ENCODE measurements around the gene ARHGAP20. TPM values are rescaled to one million over a fixed set of nuclear protein-coding genes. Genes with fewer than 3 reads are reported as not detected.

The ARHGAP20 gene
- total RNA-seq, 2 experiments from 2014 or later: not detected

DNA sequence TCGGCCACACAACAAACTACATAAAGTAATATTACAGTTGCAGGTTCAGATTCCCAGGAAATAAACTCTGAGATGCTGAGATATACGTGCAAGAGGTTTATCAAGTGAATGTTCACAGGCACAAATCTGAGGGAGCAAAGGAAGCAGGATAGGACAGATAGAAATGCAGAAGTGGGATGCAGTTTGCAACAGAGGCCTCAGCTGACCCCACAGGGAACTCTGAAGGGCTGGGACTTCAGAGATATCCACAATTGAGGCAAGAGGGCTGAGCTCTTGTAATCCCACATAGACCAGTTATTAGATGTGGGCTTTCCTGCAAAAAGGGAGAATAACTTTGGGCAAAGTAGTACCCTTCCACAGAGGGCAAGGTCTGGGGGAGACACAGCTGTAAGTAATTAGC is 25.4 kb upstream of the ARHGAP20 start:
- no TSS peak for BruUV-seq (replicated peaks)
- POLR2A ChIA-PET: no interaction called here
- no peak overlapping the region for H2AFZ ChIP-seq (ENCODE audit: low read length)
- CTCF ChIA-PET (ENCODE audit: unreplicated experiment): no interaction called here
- no peak overlapping the region for H3K4me3 ChIP-seq (ENCODE audit: low read depth, low read length, poor library complexity, severe bottlenecking)
- no peaks in the 10 kb centered on the region for H3K79me2 ChIP-seq (ENCODE audit: insufficient read depth, low read depth, low read length)
- H3K4me2 ChIP-seq (ENCODE audit: low read length): no peak overlapping the region
- H3K4me1 ChIP-seq (ENCODE audit: insufficient read depth, low read length, poor library complexity, severe bottlenecking): no peaks in the 10 kb centered on the region
- no peaks in the 10 kb centered on the region for H3K9me3 ChIP-seq (ENCODE audit: low read length)
- DNase-seq (ENCODE audit: low spot score): no peak
- H3K27ac ChIP-seq (ENCODE audit: low read depth, low read length, poor library complexity, severe bottlenecking): no peak overlapping the region
- TF ChIP-seq, protein P1, sequence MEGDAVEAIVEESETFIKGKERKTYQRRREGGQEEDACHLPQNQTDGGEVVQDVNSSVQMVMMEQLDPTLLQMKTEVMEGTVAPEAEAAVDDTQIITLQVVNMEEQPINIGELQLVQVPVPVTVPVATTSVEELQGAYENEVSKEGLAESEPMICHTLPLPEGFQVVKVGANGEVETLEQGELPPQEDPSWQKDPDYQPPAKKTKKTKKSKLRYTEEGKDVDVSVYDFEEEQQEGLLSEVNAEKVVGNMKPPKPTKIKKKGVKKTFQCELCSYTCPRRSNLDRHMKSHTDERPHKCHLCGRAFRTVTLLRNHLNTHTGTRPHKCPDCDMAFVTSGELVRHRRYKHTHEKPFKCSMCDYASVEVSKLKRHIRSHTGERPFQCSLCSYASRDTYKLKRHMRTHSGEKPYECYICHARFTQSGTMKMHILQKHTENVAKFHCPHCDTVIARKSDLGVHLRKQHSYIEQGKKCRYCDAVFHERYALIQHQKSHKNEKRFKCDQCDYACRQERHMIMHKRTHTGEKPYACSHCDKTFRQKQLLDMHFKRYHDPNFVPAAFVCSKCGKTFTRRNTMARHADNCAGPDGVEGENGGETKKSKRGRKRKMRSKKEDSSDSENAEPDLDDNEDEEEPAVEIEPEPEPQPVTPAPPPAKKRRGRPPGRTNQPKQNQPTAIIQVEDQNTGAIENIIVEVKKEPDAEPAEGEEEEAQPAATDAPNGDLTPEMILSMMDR (conservative IDR thresholded peaks at IDR 0.05; ENCODE audit: low read length): no peak
- TF ChIP-seq EZH2phosphoT487 (IDR thresholded peaks at IDR 0.05; ENCODE audit: borderline replicate concordance, low read depth, low read length): no peak
- no peaks in the 10 kb centered on the region for H4K20me1 ChIP-seq (ENCODE audit: insufficient read depth, low read length)
- H3K9me2 ChIP-seq (ENCODE audit: insufficient read depth, low read length): no peaks in the 10 kb centered on the region
- intact Hi-C loops (cut with micrococcal nuclease; ENCODE audit: unreplicated experiment): no loop called here
- no peaks in the 10 kb centered on the region for H3K36me3 ChIP-seq (ENCODE audit: insufficient read depth, low read length)

DNA sequence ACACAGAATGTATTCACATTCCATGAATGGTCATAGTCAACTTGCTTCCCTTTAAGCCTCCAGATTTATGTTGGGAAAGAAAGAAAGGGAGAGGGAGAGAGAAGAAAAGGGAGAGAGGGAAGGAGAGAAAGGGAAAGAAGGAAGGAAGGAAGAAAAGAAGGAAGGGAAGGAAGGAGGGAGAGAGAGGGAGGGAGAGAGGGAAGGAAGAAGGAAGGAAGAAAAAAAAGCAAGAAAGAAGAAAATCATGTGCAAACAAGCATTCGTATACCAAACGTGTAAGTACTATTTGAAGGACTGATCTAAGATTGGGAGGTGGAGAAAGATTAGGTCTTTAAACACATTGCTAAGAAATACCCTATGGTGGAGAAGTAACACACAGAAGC is 23.9 kb upstream of the ARHGAP20 start:
- intact Hi-C loops (cut with micrococcal nuclease; ENCODE audit: unreplicated experiment): no loop called here
- Histone ChIP-seq H3K9me2 (ENCODE audit: insufficient read depth, low read length) (no peaks in the 10 kb centered on the region), H3K4me3 (ENCODE audit: low read depth, low read length, poor library complexity, severe bottlenecking) (no peak overlapping the region), H3K4me2 (ENCODE audit: low read length) (no peak overlapping the region), H3K36me3 (ENCODE audit: insufficient read depth, low read length) (no peaks in the 10 kb centered on the region), H3K9me3 (ENCODE audit: low read length) (no peaks in the 10 kb centered on the region), H3K79me2 (ENCODE audit: insufficient read depth, low read depth, low read length) (no peaks in the 10 kb centered on the region), H3K4me1 (ENCODE audit: insufficient read depth, low read length, poor library complexity, severe bottlenecking) (no peaks in the 10 kb centered on the region), H4K20me1 (ENCODE audit: insufficient read depth, low read length) (no peaks in the 10 kb centered on the region), H2AFZ (ENCODE audit: low read length) (no peak overlapping the region), H3K27ac (ENCODE audit: low read depth, low read length, poor library complexity, severe bottlenecking) (no peak overlapping the region)
- POLR2A ChIA-PET: no interaction called here
- no peak for DNase-seq (ENCODE audit: low spot score)
- TF ChIP-seq EZH2phosphoT487 (IDR thresholded peaks at IDR 0.05; ENCODE audit: borderline replicate concordance, low read depth, low read length): no peak
- TF ChIP-seq, protein P1 (conservative IDR thresholded peaks at IDR 0.05; ENCODE audit: low read length): no peak
- BruUV-seq (replicated peaks): no TSS peak
- CTCF ChIA-PET (ENCODE audit: unreplicated experiment): no interaction called here

DNA sequence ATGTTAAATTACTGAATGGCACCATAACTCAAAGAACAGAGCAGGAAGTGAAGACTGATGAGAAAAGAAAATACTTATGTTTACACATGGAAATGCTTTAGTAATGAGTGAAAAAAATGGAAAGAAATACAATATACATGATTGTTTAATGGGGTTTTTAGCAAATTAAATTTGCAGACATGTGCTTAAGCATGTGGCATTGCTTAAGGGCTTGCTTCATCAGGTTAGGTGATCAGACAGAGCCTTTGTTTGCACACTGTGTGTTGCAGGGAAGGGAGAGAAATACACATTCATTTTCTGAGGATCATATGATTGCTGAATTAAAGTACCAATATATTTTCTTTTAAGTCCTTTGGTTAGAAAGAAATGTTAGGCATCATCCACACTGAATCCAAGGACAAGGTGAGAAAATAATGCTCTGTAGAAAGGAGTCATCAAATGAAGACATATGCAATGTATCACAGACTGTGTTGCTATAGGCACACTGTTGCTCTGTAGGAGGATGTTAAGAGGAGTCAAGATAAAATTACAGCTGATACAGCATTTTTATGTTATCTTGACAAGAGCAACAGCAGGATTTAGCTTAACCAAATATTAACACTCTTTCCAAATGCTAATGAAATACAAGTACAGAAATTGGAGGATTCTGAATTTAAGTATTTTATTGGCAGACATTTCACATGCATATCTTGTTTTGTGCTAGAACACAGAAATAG is 23.4 kb upstream of the ARHGAP20 start:
- POLR2A ChIA-PET: no interaction called here
- Histone ChIP-seq H3K79me2 (ENCODE audit: insufficient read depth, low read depth, low read length) (no peaks in the 10 kb centered on the region), H3K4me2 (ENCODE audit: low read length) (no peak overlapping the region), H4K20me1 (ENCODE audit: insufficient read depth, low read length) (no peaks in the 10 kb centered on the region), H2AFZ (ENCODE audit: low read length) (no peak overlapping the region), H3K4me3 (ENCODE audit: low read depth, low read length, poor library complexity, severe bottlenecking) (no peak overlapping the region), H3K9me3 (ENCODE audit: low read length) (no peaks in the 10 kb centered on the region), H3K4me1 (ENCODE audit: insufficient read depth, low read length, poor library complexity, severe bottlenecking) (no peaks in the 10 kb centered on the region), H3K9me2 (ENCODE audit: insufficient read depth, low read length) (no peaks in the 10 kb centered on the region), H3K27ac (ENCODE audit: low read depth, low read length, poor library complexity, severe bottlenecking) (no peak overlapping the region), H3K36me3 (ENCODE audit: insufficient read depth, low read length) (no peaks in the 10 kb centered on the region)
- no TSS peak for BruUV-seq (replicated peaks)
- intact Hi-C loops (cut with micrococcal nuclease; ENCODE audit: unreplicated experiment): no loop called here
- TF ChIP-seq EZH2phosphoT487 (IDR thresholded peaks at IDR 0.05; ENCODE audit: borderline replicate concordance, low read depth, low read length): no peak
- TF ChIP-seq, protein P1 (conservative IDR thresholded peaks at IDR 0.05; ENCODE audit: low read length): no peak
- CTCF ChIA-PET (ENCODE audit: unreplicated experiment): no interaction called here
- no peak for DNase-seq (ENCODE audit: low spot score)
